ENCODE results near the gene SLC9B2. TPM values are rescaled to one million over a fixed set of nuclear protein-coding genes. Genes with fewer than 3 reads are reported as not detected.

SLC9B2 gene
- total RNA-seq, 1 experiment from 2014 or later, result 4.6 TPM

DNA sequence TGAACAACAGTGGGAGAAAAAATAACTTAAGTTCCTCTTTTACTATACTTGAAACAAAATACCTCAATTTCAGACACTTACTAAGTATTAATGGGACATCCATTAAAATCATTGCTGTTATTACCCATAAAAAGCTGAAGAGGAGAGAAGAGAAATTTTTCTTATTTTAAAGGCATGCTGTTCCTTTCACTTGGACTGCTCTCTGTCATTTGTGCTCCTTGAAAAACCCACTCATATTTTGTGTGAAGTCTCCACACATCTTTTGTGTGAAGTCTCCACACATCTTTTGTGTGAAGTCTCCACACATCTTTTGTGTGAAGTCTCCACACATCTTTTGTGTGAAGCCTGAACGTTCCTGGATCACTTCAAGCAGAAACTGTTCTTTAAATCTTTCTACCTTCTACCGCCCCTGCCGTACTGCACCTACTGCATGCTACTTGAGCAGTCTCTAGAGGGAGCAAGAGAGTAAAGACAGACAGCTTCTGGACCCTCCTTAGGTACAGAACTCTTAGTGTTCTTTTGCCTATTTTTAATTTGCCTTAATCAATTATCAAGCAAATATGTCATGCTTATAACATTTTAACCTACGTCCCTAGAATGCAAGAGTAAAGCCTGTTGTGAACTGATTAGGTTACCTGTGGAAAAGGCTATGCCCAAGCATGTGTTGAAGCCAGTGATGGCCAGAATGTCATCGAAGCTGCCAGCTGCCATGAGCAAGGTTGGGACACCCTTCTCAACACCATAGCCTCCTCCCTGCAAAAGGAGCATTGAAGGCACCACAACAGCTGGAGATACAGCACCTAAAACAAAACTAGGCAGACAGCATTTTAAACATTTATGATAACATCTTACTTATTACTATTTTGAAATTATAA lies 29.9 kb downstream of the SLC9B2 start:
- TF ChIP-seq, protein P1, sequence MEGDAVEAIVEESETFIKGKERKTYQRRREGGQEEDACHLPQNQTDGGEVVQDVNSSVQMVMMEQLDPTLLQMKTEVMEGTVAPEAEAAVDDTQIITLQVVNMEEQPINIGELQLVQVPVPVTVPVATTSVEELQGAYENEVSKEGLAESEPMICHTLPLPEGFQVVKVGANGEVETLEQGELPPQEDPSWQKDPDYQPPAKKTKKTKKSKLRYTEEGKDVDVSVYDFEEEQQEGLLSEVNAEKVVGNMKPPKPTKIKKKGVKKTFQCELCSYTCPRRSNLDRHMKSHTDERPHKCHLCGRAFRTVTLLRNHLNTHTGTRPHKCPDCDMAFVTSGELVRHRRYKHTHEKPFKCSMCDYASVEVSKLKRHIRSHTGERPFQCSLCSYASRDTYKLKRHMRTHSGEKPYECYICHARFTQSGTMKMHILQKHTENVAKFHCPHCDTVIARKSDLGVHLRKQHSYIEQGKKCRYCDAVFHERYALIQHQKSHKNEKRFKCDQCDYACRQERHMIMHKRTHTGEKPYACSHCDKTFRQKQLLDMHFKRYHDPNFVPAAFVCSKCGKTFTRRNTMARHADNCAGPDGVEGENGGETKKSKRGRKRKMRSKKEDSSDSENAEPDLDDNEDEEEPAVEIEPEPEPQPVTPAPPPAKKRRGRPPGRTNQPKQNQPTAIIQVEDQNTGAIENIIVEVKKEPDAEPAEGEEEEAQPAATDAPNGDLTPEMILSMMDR (IDR thresholded peaks at IDR 0.05), result peak; percentile 57
- TF ChIP-seq, protein P2, sequence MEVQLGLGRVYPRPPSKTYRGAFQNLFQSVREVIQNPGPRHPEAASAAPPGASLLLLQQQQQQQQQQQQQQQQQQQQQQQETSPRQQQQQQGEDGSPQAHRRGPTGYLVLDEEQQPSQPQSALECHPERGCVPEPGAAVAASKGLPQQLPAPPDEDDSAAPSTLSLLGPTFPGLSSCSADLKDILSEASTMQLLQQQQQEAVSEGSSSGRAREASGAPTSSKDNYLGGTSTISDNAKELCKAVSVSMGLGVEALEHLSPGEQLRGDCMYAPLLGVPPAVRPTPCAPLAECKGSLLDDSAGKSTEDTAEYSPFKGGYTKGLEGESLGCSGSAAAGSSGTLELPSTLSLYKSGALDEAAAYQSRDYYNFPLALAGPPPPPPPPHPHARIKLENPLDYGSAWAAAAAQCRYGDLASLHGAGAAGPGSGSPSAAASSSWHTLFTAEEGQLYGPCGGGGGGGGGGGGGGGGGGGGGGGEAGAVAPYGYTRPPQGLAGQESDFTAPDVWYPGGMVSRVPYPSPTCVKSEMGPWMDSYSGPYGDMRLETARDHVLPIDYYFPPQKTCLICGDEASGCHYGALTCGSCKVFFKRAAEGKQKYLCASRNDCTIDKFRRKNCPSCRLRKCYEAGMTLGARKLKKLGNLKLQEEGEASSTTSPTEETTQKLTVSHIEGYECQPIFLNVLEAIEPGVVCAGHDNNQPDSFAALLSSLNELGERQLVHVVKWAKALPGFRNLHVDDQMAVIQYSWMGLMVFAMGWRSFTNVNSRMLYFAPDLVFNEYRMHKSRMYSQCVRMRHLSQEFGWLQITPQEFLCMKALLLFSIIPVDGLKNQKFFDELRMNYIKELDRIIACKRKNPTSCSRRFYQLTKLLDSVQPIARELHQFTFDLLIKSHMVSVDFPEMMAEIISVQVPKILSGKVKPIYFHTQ (CRISPR knock-in tag; IDR thresholded peaks at IDR 0.05), result no peak
- TF ChIP-seq, protein P3, sequence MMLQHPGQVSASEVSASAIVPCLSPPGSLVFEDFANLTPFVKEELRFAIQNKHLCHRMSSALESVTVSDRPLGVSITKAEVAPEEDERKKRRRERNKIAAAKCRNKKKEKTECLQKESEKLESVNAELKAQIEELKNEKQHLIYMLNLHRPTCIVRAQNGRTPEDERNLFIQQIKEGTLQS (CRISPR knock-in tag; conservative IDR thresholded peaks at IDR 0.05), result no peak
- H3K27me3 Mint-ChIP-seq (ENCODE audit: low read depth), result no peaks in the 10 kb centered on the region
- CTCF ChIA-PET, result interaction anchor here (0.5 to 4.5 kb wide), 16 partner anchors 10 to 616 kb away, joined by 3 to 37 read pairs (median 4); partner anchors contain the start of genes BDH2 and SLC9B1
- H3K27ac Mint-ChIP-seq, result no peak overlapping the region
- POLR2A ChIA-PET, result no interaction called here
- no peak overlapping the region for H3K4me3 Mint-ChIP-seq
- ATAC-seq (peak; percentile 99), DNase-seq (ENCODE audit: low spot score) (peak; percentile 37)
- H3K9me3 Mint-ChIP-seq, result 0 out of 2 replicates have a peak, but pooled peaks cover 3% of the 10 kb centered on the region
- H3K4me1 Mint-ChIP-seq, result peaks cover 6% of the 10 kb centered on the region
- no peaks in the 10 kb centered on the region for H3K36me3 Mint-ChIP-seq

DNA sequence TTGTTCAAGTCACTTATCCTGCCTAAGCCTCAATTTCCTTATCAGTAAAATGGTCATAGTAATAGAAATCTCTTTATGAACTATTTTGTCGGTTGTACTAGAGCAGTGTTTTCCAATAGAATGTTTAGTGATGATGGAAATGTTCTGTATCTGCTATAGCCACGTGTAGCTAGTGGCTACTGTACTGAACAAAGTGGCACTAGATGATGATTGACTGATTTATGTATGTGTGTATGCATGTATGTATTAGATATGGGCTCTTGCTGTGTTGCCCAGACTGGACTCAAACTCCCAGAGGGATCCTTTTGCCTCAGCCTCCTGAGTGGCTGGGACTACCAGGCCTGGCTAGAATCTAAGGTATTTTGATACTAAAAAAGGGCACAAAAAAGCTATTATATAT lies 32.4 kb downstream of the SLC9B2 start:
- H3K27me3 Mint-ChIP-seq (ENCODE audit: low read depth), result no peaks in the 10 kb centered on the region
- H3K4me1 Mint-ChIP-seq, result peaks cover 6% of the 10 kb centered on the region
- 0 out of 2 replicates have a peak, but pooled peaks cover 3% of the 10 kb centered on the region for H3K9me3 Mint-ChIP-seq
- TF ChIP-seq, protein P4, sequence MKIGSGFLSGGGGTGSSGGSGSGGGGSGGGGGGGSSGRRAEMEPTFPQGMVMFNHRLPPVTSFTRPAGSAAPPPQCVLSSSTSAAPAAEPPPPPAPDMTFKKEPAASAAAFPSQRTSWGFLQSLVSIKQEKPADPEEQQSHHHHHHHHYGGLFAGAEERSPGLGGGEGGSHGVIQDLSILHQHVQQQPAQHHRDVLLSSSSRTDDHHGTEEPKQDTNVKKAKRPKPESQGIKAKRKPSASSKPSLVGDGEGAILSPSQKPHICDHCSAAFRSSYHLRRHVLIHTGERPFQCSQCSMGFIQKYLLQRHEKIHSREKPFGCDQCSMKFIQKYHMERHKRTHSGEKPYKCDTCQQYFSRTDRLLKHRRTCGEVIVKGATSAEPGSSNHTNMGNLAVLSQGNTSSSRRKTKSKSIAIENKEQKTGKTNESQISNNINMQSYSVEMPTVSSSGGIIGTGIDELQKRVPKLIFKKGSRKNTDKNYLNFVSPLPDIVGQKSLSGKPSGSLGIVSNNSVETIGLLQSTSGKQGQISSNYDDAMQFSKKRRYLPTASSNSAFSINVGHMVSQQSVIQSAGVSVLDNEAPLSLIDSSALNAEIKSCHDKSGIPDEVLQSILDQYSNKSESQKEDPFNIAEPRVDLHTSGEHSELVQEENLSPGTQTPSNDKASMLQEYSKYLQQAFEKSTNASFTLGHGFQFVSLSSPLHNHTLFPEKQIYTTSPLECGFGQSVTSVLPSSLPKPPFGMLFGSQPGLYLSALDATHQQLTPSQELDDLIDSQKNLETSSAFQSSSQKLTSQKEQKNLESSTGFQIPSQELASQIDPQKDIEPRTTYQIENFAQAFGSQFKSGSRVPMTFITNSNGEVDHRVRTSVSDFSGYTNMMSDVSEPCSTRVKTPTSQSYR (CRISPR knock-in tag; IDR thresholded peaks at IDR 0.05), result no peak
- no peak for TF ChIP-seq GRHL2 (CRISPR knock-in tag; IDR thresholded peaks at IDR 0.05; ENCODE audit: insufficient replicate concordance, severe bottlenecking)
- TF ChIP-seq SOX15 (CRISPR knock-in tag; IDR thresholded peaks at IDR 0.05), result no peak
- no peak for TF ChIP-seq TEAD4 (CRISPR knock-in tag; IDR thresholded peaks at IDR 0.05)
- TF ChIP-seq ZNF396 (CRISPR knock-in tag; IDR thresholded peaks at IDR 0.05; ENCODE audit: borderline replicate concordance), result no peak
- no peak for TF ChIP-seq SP1 (CRISPR knock-in tag; conservative IDR thresholded peaks at IDR 0.05)
- TF ChIP-seq, protein P5, sequence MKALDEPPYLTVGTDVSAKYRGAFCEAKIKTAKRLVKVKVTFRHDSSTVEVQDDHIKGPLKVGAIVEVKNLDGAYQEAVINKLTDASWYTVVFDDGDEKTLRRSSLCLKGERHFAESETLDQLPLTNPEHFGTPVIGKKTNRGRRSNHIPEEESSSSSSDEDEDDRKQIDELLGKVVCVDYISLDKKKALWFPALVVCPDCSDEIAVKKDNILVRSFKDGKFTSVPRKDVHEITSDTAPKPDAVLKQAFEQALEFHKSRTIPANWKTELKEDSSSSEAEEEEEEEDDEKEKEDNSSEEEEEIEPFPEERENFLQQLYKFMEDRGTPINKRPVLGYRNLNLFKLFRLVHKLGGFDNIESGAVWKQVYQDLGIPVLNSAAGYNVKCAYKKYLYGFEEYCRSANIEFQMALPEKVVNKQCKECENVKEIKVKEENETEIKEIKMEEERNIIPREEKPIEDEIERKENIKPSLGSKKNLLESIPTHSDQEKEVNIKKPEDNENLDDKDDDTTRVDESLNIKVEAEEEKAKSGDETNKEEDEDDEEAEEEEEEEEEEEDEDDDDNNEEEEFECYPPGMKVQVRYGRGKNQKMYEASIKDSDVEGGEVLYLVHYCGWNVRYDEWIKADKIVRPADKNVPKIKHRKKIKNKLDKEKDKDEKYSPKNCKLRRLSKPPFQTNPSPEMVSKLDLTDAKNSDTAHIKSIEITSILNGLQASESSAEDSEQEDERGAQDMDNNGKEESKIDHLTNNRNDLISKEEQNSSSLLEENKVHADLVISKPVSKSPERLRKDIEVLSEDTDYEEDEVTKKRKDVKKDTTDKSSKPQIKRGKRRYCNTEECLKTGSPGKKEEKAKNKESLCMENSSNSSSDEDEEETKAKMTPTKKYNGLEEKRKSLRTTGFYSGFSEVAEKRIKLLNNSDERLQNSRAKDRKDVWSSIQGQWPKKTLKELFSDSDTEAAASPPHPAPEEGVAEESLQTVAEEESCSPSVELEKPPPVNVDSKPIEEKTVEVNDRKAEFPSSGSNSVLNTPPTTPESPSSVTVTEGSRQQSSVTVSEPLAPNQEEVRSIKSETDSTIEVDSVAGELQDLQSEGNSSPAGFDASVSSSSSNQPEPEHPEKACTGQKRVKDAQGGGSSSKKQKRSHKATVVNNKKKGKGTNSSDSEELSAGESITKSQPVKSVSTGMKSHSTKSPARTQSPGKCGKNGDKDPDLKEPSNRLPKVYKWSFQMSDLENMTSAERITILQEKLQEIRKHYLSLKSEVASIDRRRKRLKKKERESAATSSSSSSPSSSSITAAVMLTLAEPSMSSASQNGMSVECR (CRISPR knock-in tag; IDR thresholded peaks at IDR 0.05; ENCODE audit: borderline replicate concordance), result no peak
- no peak for TF ChIP-seq JUN (CRISPR knock-in tag; IDR thresholded peaks at IDR 0.05)
- no peak for TF ChIP-seq TCF7 (CRISPR knock-in tag; IDR thresholded peaks at IDR 0.05; ENCODE audit: low read depth)
- no peak for TF ChIP-seq SMAD3 (CRISPR knock-in tag; IDR thresholded peaks at IDR 0.05; ENCODE audit: borderline replicate concordance)
- no peak for DNase-seq (ENCODE audit: low spot score)
- H3K4me3 Mint-ChIP-seq, result no peak overlapping the region
- no peaks in the 10 kb centered on the region for H3K36me3 Mint-ChIP-seq
- CTCF ChIA-PET, result interaction anchor here (1.2 to 4.5 kb wide), 3 partner anchors 12 to 313 kb away, joined by 3 to 37 read pairs (median 7); no protein-coding TSS in a partner anchor
- POLR2A ChIA-PET, result no interaction called here
- ATAC-seq, result no peak
- no peak overlapping the region for H3K27ac Mint-ChIP-seq

All from WTC11 (cell line).